Epidermal melanocyte (primary cell): ENCODE results near the gene EVC.
A peak's percentile ranks its signal among the peaks of the same experiment; 100 is the strongest.

Source experiments
- DNase-seq: peaks from one replicate; pipeline ENCODE4 v3.0.0; 2011; ENCODE audit warnings: low spot score; ENCODE audit not compliant: insufficient read length

The EVC gene

GRCh38 chr4:5710961-5711478, at the start of gene EVC:
EVC (plus strand) TSS chr4:5711201; CDS start chr4:5711381, 180 bp downstream.
- peak; percentile 90 for DNase-seq

DNA sequence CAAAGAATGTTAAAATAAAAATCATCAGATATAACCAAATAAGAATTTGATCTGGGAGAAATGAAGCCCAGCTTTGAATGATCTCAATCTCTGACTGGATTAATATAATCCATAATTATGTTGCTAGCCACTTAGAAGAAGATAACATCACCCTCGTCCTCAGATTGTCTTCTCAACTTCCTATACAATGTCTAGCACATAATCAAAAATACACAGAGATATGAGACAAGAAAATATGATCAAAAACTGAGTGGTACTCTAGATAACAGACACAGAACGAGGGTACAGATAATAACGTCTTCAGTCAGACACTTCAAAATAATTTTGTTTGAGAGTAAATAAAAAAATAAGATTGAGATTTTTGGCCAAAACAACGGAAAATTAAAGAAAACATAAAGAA, 49.8 kb upstream of the EVC start:
- DNase-seq, result no peak

GRCh38 chr4:5662555-5662954, 48.4 kb upstream of the EVC start:
- no peak for DNase-seq

DNA sequence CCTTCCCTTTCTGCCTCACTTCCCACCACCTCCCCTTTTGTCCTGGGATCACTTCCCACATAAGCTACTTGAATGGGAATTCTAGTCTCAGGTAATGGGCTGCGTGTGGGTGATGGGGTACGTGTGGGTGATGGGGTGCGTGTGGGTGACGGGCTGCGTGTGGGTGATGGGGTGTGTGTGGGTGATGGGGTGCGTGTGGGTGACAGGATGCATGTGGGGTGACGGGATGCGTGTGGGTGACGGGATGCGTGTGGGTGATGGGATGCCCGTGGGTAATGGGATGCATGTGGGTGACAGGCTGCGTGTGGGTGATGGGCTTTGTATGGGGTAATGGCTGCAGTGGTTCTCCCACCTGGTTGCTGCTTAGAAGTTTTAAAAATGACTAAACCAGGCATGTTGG, 46.2 kb upstream of the EVC start:
- no peak for DNase-seq

DNA sequence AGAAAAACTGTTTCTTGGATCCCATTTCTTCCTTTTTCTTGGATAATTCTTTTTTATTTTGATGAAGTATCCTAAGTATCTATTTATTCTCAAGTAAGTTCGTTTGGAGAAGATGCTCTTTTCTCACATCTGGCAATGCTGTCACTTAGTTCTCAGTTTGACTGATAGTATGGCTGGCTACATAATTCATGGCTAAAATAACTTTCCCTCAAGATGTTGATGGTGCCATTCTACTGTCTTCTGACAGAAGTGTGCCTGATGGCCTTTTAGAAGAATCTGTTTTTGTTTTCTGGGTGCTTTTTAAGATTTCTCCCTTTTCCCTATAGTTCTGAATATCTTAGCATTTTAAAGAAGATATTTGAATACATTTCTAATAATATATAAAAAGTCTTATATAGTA, 44.3 kb upstream of the EVC start:
- no peak for DNase-seq

- DNase-seq, result no peak
These were observed 34.2 kb upstream of the EVC start for GRCh38 chr4:5676763-5677162.

- no peak for DNase-seq
These were observed 32.0 kb upstream of the EVC start for GRCh38 chr4:5678977-5679376.

DNA sequence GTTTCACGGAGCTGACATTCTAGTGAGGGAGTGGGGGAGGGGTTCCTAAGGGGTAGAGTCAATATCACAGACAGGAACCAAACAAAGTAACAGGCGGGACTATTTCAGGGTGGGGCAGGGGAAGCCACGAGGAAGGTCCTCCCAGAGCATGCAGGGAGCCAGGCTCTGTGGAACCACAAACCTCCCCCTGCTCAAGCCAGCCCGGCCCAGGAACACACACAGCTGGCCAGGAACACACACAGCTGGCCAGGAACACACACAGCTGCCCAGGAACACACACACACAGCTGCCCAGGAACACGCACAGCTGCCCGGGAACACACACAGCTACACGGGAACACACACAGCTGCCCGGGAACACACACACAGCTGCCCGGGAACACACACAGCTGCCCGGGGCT, 27.4 kb upstream of the EVC start:
- DNase-seq, result no peak

GRCh38 chr4:5685296-5685695, 25.7 kb upstream of the EVC start:
- DNase-seq, result no peak

DNA sequence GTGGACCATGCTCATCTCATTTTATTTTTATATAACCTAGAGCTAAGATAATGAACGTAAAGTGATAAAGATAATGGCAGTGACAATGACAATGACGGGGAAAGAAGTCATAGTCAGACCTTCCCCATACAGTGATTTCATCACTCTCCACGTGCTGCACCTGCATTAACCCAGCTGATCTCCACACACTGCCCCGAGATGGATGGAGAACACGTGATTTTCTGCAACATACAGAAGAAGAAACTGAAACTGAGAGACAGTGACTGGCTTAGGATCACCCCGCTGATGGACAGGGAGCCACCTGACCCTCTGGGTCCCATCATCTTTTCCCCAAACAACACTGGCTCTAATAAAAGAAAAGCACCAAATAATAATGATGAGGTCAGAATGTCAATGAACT, 24.7 kb upstream of the EVC start:
- DNase-seq, result no peak

- no peak for DNase-seq
These were observed 21.9 kb upstream of the EVC start for GRCh38 chr4:5689065-5689464.

DNA sequence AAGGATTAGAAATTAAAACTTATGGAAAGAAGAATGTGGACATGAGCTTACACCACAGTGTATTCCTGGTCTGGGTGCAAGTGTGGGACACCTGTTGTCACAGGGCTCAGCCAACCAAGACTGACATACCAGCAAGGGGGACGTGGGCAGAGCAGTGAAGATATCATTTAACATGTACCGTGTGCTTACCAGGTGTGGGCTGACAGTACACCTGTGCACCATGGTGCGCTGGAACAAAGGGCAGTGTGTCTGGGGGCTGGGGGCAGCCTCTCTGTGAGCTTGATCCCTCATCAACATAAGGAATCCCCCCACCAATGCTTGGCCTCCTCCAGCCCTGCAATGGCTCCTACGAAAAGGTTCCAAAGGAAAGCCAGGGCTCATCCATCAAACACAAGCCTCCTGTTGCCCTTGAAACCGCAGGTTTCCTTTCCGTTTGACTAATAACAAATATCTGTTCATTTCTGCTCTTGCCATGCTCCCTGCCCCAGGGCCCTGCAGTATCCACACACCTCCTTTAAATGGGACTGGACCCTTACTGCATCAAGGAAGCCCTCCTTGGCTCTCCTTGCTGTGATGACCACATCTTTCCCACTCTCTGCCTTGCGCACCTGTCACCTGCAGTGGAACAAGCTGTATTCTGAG, 19.4 kb upstream of the EVC start:
- DNase-seq, result no peak

DNA sequence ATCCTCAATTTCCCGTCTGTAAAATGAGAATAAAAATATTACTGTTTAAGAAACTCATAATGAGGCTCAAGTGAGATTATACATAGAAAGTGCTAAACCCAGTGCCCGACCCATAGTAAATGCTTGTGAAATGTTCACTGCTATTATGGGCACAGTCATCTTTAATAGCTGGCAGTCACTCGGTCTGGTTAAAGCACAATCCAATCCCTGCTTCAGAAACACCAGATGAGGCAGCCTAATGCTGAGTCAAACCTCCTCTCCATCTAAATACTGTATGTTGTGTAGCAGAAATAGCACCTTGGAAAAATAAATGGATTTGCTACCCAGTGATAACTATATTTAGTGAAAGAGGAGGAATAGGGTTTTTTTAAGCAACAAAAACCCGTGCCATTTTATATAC, 17.1 kb upstream of the EVC start:
- no peak for DNase-seq

DNA sequence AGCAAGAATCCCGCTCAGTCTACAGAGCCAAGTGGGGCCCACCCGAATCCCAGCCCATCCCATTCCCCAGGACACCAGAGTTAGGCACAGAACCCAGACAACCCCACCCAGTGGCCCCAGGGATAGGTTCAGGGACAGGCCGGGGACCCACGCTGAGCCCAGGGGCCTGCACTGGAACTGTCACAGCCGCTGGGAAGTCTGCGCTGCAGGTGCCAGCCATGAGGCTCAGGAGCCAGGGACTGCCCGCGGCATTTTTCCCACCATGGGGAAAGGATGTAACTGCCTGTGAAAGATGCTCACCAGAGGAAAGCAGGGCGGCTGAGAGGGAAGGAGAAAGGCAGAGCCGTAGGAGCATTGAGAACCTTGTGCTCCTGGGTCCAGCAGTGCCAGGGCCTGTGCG, 14.7 kb upstream of the EVC start:
- no peak for DNase-seq

DNA sequence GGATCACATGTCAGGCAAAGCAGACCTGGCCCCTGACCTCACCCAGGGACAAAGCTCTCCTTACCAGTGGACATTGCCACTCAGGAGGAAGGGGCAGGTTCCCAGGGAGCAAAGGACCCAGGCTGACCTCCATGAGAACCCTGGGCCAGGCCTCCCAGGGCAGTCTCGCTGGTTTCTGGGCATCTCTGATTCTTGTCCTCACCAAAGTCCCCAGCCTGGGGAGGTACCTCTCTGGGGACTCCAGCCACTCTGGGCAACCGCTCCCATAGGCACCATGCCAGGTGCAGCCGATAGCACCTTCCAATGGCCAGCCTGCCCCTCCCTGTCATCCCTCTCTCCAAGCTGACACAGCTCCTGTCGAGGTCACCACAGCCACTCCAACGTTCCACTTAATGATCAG, 10.5 kb upstream of the EVC start:
- no peak for DNase-seq

GRCh38 chr4:5701971-5702370, 9.0 kb upstream of the EVC start:
- DNase-seq, result no peak

DNA sequence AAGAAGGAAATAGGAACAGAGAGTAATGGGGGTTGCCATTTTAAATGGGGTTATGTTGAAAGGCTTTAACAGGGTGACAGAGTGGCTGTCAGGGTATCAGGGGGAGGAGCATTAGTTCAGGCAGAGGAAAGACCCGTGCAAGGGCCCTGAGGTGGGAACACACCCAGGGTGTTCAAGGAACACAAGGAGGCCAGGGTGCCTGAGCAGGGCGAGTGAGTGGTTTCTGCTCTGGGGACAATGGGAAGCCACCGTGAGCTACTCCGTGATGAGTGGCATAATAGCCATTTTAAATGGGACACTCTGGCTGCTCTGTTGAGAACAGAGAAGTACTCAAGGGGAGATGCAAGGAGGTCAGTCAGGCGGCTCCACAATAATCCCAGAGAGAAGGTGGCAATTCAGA, 7.2 kb upstream of the EVC start:
- no peak for DNase-seq

GRCh38 chr4:5704276-5704675, 6.7 kb upstream of the EVC start:
- no peak for DNase-seq

- DNase-seq, result no peak
These were observed 5.2 kb upstream of the EVC start for GRCh38 chr4:5705647-5706320.

DNA sequence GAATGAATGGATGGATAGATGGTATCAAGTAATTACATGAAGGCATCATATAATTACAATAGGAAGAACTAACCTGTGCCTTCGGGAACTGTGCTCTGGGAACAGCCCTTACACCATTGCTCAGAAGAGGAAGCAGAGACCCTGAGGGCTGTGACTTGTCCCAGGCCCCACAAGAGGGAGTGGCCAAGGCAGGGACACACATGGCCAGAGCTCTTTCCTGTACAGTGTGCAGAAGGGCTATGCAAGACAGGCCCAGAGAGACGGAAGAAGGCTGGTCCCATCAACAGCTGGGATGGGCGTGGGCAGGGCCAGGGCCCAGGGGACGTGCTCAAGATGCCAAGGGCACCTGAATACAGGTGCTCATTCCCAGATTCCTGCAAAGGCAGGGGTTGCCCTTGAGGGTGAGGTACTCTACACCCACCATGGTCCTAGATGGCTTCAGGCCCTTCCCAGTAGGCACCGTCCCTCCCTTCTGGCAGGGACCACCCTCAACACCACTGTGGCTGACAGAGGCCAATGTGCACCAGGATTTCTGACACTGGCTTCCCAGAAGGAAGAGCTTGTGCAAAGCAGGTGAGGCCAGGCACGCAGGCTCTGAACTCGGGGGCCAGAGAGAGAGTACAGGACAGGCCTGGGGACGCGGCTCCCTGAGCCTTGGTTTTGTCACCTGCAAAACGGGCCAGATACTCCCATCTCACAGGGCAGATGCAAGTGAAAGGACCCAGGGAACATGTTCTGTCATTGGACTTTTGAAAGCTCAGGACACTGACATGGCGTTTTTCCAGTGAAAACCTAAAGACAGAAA, 4.3 kb upstream of the EVC start:
- DNase-seq, result no peak

- DNase-seq, result no peak
These were observed 3.6 kb upstream of the EVC start for GRCh38 chr4:5707366-5707765.

GRCh38 chr4:5707778-5708448, 3.1 kb upstream of the EVC start:
- no peak for DNase-seq
